ENCODE measurements around the gene OTULINL.

The OTULINL gene

DNA sequence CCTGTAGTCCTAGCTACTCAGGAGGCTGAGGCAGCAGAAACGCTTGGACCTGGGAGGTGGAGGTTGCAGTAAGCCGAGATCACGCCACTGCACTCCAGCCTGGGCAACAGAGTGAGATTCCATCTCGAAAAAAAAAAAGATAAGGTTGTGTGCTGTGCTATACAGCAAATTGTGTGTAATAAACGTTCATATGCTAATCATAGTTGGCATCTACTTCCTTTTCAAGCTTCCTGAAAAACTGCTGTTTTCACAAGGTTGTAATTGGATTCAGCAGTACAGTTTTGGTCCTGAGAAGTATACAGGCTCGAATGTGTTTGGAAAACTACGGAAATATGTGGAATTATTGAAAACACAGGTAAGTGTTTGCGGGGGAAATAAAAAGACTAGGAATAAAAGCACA lies 25.5 kb downstream of the OTULINL start:
- Histone ChIP-seq H2AFZ (ENCODE audit: low read depth, low read length) (no peak overlapping the region), H3K4ac (ENCODE audit: low read depth in 1 of 2, low read length in 2 of 2) (no peak overlapping the region), H4K8ac (ENCODE audit: low read length) (no peak overlapping the region), H3K23ac (ENCODE audit: low read length in 2 of 2) (no peak overlapping the region), H2BK12ac (ENCODE audit: low read length in 2 of 2) (no peak overlapping the region), H3K4me3 (ENCODE audit: insufficient read depth in 1 of 2, low read depth in 1 of 2, low read length in 2 of 2) (no peak overlapping the region), H2BK120ac (ENCODE audit: low read depth, low read length) (no peak overlapping the region), H3K9ac (ENCODE audit: low read length) (no peak overlapping the region), H3K4me2 (ENCODE audit: low read length, poor library complexity, severe bottlenecking) (no peak overlapping the region), H3K27ac (ENCODE audit: low read length, poor library complexity, severe bottlenecking) (no peak overlapping the region), H3K27me3 (ENCODE audit: control insufficient read depth in 1 of 2, insufficient read depth in 1 of 2, low read length in 2 of 2) (no peaks in the 10 kb centered on the region), H3K14ac (ENCODE audit: low read length in 2 of 2) (no peak overlapping the region), H2AK5ac (ENCODE audit: low read length, severe bottlenecking) (no peak overlapping the region), H3K79me1 (replicated peaks; ENCODE audit: low read length, poor library complexity, severe bottlenecking) (no peaks in the 10 kb centered on the region), H3K9me3 (ENCODE audit: control insufficient read depth, low read length) (peaks cover 5% of the 10 kb centered on the region), H4K91ac (ENCODE audit: low read length) (no peak overlapping the region), H3K36me3 (ENCODE audit: control insufficient read depth in 1 of 2, insufficient read depth in 2 of 2, low read depth in 1 of 2, low read length in 2 of 2) (no peaks in the 10 kb centered on the region), H2BK5ac (ENCODE audit: low read depth, low read length, poor library complexity, severe bottlenecking) (no peak overlapping the region), H2BK15ac (ENCODE audit: low read depth, poor library complexity, severe bottlenecking) (no peak overlapping the region), H3K4me1 (ENCODE audit: control insufficient read depth, insufficient read depth, low read depth, low read length) (no peaks in the 10 kb centered on the region), H3K18ac (ENCODE audit: low read depth in 1 of 2, low read length in 2 of 2) (no peak overlapping the region)
- no peak for DNase-seq
- 96% methylated on average over 7 of the region's 8 CpGs for WGBS

DNA sequence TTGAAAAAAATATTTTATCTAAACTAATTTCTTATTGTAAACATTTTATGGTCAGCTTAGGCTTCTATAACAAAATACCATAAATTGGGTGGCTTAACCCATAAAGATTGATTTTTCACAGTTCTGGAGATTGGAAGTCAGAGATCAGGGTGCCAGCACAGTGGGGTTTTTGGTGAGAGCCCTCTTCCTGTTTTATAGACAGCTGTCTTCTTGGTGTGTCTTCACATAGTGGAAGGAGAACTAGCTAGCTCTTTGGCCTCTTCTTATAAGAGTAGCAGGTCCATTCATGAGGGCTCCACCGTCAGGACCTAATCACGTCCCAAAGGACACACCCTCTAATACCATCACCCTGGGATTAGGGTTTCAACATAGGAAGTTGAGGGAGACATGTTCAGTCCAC lies 26.6 kb downstream of the OTULINL start:
- H3K9ac ChIP-seq (ENCODE audit: low read length): no peak overlapping the region
- no peak overlapping the region for H3K4me3 ChIP-seq (ENCODE audit: insufficient read depth in 1 of 2, low read depth in 1 of 2, low read length in 2 of 2)
- H3K9me3 ChIP-seq (ENCODE audit: control insufficient read depth, low read length): peaks cover 5% of the 10 kb centered on the region
- H4K8ac ChIP-seq (ENCODE audit: low read length): no peak overlapping the region
- WGBS: no CpG with 5 or more reads among the region's 2 CpGs
- H3K79me1 ChIP-seq (replicated peaks; ENCODE audit: low read length, poor library complexity, severe bottlenecking): no peaks in the 10 kb centered on the region
- no peak overlapping the region for H3K27ac ChIP-seq (ENCODE audit: low read length, poor library complexity, severe bottlenecking)
- H3K14ac ChIP-seq (ENCODE audit: low read length in 2 of 2): no peak overlapping the region
- no peak overlapping the region for H2AFZ ChIP-seq (ENCODE audit: low read depth, low read length)
- no peak overlapping the region for H2BK12ac ChIP-seq (ENCODE audit: low read length in 2 of 2)
- no peak overlapping the region for H3K4ac ChIP-seq (ENCODE audit: low read depth in 1 of 2, low read length in 2 of 2)
- no peak overlapping the region for H2BK5ac ChIP-seq (ENCODE audit: low read depth, low read length, poor library complexity, severe bottlenecking)
- H3K27me3 ChIP-seq (ENCODE audit: control insufficient read depth in 1 of 2, insufficient read depth in 1 of 2, low read length in 2 of 2): no peaks in the 10 kb centered on the region
- H3K36me3 ChIP-seq (ENCODE audit: control insufficient read depth in 1 of 2, insufficient read depth in 2 of 2, low read depth in 1 of 2, low read length in 2 of 2): no peaks in the 10 kb centered on the region
- no peaks in the 10 kb centered on the region for H3K4me1 ChIP-seq (ENCODE audit: control insufficient read depth, insufficient read depth, low read depth, low read length)
- H4K91ac ChIP-seq (ENCODE audit: low read length): no peak overlapping the region
- no peak overlapping the region for H2BK15ac ChIP-seq (ENCODE audit: low read depth, poor library complexity, severe bottlenecking)
- no peak for DNase-seq
- no peak overlapping the region for H3K23ac ChIP-seq (ENCODE audit: low read length in 2 of 2)
- H3K18ac ChIP-seq (ENCODE audit: low read depth in 1 of 2, low read length in 2 of 2): no peak overlapping the region
- no peak overlapping the region for H2BK120ac ChIP-seq (ENCODE audit: low read depth, low read length)
- H2AK5ac ChIP-seq (ENCODE audit: low read length, severe bottlenecking): no peak overlapping the region
- no peak overlapping the region for H3K4me2 ChIP-seq (ENCODE audit: low read length, poor library complexity, severe bottlenecking)

DNA sequence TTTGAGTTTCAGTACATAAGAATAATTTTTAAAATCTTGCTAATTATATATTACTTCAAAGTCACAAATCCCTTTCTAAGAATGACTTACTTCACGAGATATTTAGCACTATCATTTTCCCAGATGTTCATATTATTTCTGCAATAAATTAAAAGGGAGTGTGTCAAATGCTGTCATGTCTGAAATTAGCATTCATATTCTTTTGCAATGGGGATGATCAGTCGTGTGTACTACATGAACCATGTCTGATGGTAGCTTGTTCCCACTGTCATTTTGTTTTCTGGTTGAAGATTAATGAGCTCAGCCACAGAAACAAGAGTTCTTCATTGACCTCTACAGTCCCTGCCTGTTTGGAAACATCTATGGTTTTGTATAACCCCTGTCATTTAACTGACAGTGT lies 30.1 kb downstream of the OTULINL start:
- no peak overlapping the region for H2BK12ac ChIP-seq (ENCODE audit: low read length in 2 of 2)
- no peak overlapping the region for H3K18ac ChIP-seq (ENCODE audit: low read depth in 1 of 2, low read length in 2 of 2)
- H3K4me3 ChIP-seq (ENCODE audit: insufficient read depth in 1 of 2, low read depth in 1 of 2, low read length in 2 of 2): no peak overlapping the region
- no peak overlapping the region for H3K4ac ChIP-seq (ENCODE audit: low read depth in 1 of 2, low read length in 2 of 2)
- no peak overlapping the region for H3K27ac ChIP-seq (ENCODE audit: low read length, poor library complexity, severe bottlenecking)
- H2BK15ac ChIP-seq (ENCODE audit: low read depth, poor library complexity, severe bottlenecking): no peak overlapping the region
- H3K4me1 ChIP-seq (ENCODE audit: control insufficient read depth, insufficient read depth, low read depth, low read length): no peaks in the 10 kb centered on the region
- H3K9me3 ChIP-seq (ENCODE audit: control insufficient read depth, low read length): no peaks in the 10 kb centered on the region
- H4K8ac ChIP-seq (ENCODE audit: low read length): no peak overlapping the region
- no peak overlapping the region for H3K14ac ChIP-seq (ENCODE audit: low read length in 2 of 2)
- no peaks in the 10 kb centered on the region for H3K36me3 ChIP-seq (ENCODE audit: control insufficient read depth in 1 of 2, insufficient read depth in 2 of 2, low read depth in 1 of 2, low read length in 2 of 2)
- H2AK5ac ChIP-seq (ENCODE audit: low read length, severe bottlenecking): no peak overlapping the region
- H2BK5ac ChIP-seq (ENCODE audit: low read depth, low read length, poor library complexity, severe bottlenecking): no peak overlapping the region
- H3K79me1 ChIP-seq (replicated peaks; ENCODE audit: low read length, poor library complexity, severe bottlenecking): no peaks in the 10 kb centered on the region
- no peak overlapping the region for H2BK120ac ChIP-seq (ENCODE audit: low read depth, low read length)
- no peak overlapping the region for H3K4me2 ChIP-seq (ENCODE audit: low read length, poor library complexity, severe bottlenecking)
- H4K91ac ChIP-seq (ENCODE audit: low read length): no peak overlapping the region
- no peak overlapping the region for H3K9ac ChIP-seq (ENCODE audit: low read length)
- WGBS: 63% methylated on average over 1 of the region's 2 CpGs
- H2AFZ ChIP-seq (ENCODE audit: low read depth, low read length): no peak overlapping the region
- H3K23ac ChIP-seq (ENCODE audit: low read length in 2 of 2): no peak overlapping the region
- H3K27me3 ChIP-seq (ENCODE audit: control insufficient read depth in 1 of 2, insufficient read depth in 1 of 2, low read length in 2 of 2): no peaks in the 10 kb centered on the region
- no peak for DNase-seq

DNA sequence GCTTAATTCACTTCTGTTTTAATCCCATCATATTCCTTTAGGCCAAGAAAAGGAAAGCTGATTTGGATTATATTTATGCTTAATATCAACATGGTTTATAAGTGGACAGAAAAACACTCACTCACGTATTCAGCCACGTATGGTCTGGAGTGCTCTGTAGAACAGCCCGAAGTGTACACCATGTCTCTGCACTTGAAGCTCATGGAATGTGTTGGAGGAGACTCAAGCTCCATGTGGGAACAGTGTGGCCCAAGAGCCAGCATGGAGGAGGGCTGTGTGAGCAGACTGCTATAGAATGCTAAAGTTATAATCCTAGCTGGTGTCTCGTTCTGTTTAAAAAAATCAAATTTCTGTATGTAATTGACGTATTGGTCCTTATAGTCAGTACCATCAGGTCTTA lies 32.9 kb downstream of the OTULINL start:
- H2BK15ac ChIP-seq (ENCODE audit: low read depth, poor library complexity, severe bottlenecking): no peak overlapping the region
- no peak overlapping the region for H3K4me2 ChIP-seq (ENCODE audit: low read length, poor library complexity, severe bottlenecking)
- H3K14ac ChIP-seq (ENCODE audit: low read length in 2 of 2): no peak overlapping the region

More for the DNA sequence above, 32.9 kb downstream of the OTULINL start:
- WGBS: 98% methylated on average over 5 of the region's 5 CpGs
- H3K4me1 ChIP-seq (ENCODE audit: control insufficient read depth, insufficient read depth, low read depth, low read length): no peaks in the 10 kb centered on the region
- H2BK5ac ChIP-seq (ENCODE audit: low read depth, low read length, poor library complexity, severe bottlenecking): no peak overlapping the region
- H2BK120ac ChIP-seq (ENCODE audit: low read depth, low read length): no peak overlapping the region
- H3K4ac ChIP-seq (ENCODE audit: low read depth in 1 of 2, low read length in 2 of 2): no peak overlapping the region
- H3K27ac ChIP-seq (ENCODE audit: low read length, poor library complexity, severe bottlenecking): no peak overlapping the region
- H4K91ac ChIP-seq (ENCODE audit: low read length): no peak overlapping the region
- no peak overlapping the region for H2AK5ac ChIP-seq (ENCODE audit: low read length, severe bottlenecking)
- DNase-seq: no peak
- H3K27me3 ChIP-seq (ENCODE audit: control insufficient read depth in 1 of 2, insufficient read depth in 1 of 2, low read length in 2 of 2): no peaks in the 10 kb centered on the region
- H3K79me1 ChIP-seq (replicated peaks; ENCODE audit: low read length, poor library complexity, severe bottlenecking): no peaks in the 10 kb centered on the region
- no peak overlapping the region for H4K8ac ChIP-seq (ENCODE audit: low read length)
- H3K36me3 ChIP-seq (ENCODE audit: control insufficient read depth in 1 of 2, insufficient read depth in 2 of 2, low read depth in 1 of 2, low read length in 2 of 2): no peaks in the 10 kb centered on the region
- no peak overlapping the region for H3K23ac ChIP-seq (ENCODE audit: low read length in 2 of 2)
- H3K9ac ChIP-seq (ENCODE audit: low read length): no peak overlapping the region
- H3K4me3 ChIP-seq (ENCODE audit: insufficient read depth in 1 of 2, low read depth in 1 of 2, low read length in 2 of 2): no peak overlapping the region
- no peak overlapping the region for H2BK12ac ChIP-seq (ENCODE audit: low read length in 2 of 2)
- no peaks in the 10 kb centered on the region for H3K9me3 ChIP-seq (ENCODE audit: control insufficient read depth, low read length)
- no peak overlapping the region for H3K18ac ChIP-seq (ENCODE audit: low read depth in 1 of 2, low read length in 2 of 2)
- H2AFZ ChIP-seq (ENCODE audit: low read depth, low read length): no peak overlapping the region
